ENCODE data around the gene HMCN1.

HMCN1 gene

GRCh38 chr1:186104459-186104858, 370.3 kb downstream of the HMCN1 start:
- no peaks in the 10 kb centered on the region for H3K27me3 ChIP-seq (ENCODE audit: insufficient read depth, poor library complexity, severe bottlenecking)
- ATAC-seq (ENCODE audit: low read depth) (no peak), DNase-seq (ENCODE audit: low spot score) (no peak)
- no peak for TF ChIP-seq CTCF (IDR thresholded peaks at IDR 0.05; ENCODE audit: poor library complexity, severe bottlenecking)
- H3K36me3 ChIP-seq (ENCODE audit: low read depth) = no peaks in the 10 kb centered on the region
- no peaks in the 10 kb centered on the region for H3K9me3 ChIP-seq (ENCODE audit: severe bottlenecking)
- H3K27ac ChIP-seq (ENCODE audit: poor library complexity, severe bottlenecking) = no peak overlapping the region
- H3K4me3 ChIP-seq (ENCODE audit: severe bottlenecking) = no peak overlapping the region
- no peaks in the 10 kb centered on the region for H3K4me1 ChIP-seq (ENCODE audit: insufficient read depth, poor library complexity, severe bottlenecking)

GRCh38 chr1:186112280-186112679, 378.1 kb downstream of the HMCN1 start:
- no peaks in the 10 kb centered on the region for H3K27me3 ChIP-seq (ENCODE audit: insufficient read depth, poor library complexity, severe bottlenecking)
- no peaks in the 10 kb centered on the region for H3K9me3 ChIP-seq (ENCODE audit: severe bottlenecking)
- no peak overlapping the region for H3K4me3 ChIP-seq (ENCODE audit: severe bottlenecking)
- no peaks in the 10 kb centered on the region for H3K36me3 ChIP-seq (ENCODE audit: low read depth)
- ATAC-seq (ENCODE audit: low read depth) = peak; percentile 60; the same call in 1 of the 3 replicates
- no peaks in the 10 kb centered on the region for H3K4me1 ChIP-seq (ENCODE audit: insufficient read depth, poor library complexity, severe bottlenecking)
- H3K27ac ChIP-seq (ENCODE audit: poor library complexity, severe bottlenecking) = no peak overlapping the region
- TF ChIP-seq CTCF (IDR thresholded peaks at IDR 0.05; ENCODE audit: poor library complexity, severe bottlenecking) = no peak
- no peak for DNase-seq (ENCODE audit: low spot score)

DNA sequence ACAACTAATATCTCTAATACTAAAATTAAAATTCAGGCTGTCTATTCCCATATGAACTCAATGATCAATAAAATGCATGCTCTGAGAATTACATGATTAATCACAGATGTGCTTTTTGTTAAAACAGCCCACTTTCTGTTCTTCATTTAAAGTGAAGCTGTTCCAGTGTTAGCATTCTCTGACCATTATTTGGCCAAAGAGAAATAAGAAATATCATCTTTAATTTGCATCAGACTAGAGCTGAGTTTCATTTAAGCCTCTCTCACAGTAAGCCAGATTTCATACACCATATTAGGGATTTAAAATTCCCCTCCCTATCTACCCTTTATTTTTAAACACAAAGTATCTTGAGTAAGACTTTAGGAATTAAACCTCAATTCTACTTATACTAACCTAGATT, 379.3 kb downstream of the HMCN1 start:
- no peak for TF ChIP-seq CTCF (IDR thresholded peaks at IDR 0.05; ENCODE audit: poor library complexity, severe bottlenecking)
- ATAC-seq (ENCODE audit: low read depth) (no peak), DNase-seq (ENCODE audit: low spot score) (no peak)
- H3K4me3 ChIP-seq (ENCODE audit: severe bottlenecking) = no peak overlapping the region
- H3K36me3 ChIP-seq (ENCODE audit: low read depth) = no peaks in the 10 kb centered on the region
- no peak overlapping the region for H3K27ac ChIP-seq (ENCODE audit: poor library complexity, severe bottlenecking)
- no peaks in the 10 kb centered on the region for H3K9me3 ChIP-seq (ENCODE audit: severe bottlenecking)
- no peaks in the 10 kb centered on the region for H3K4me1 ChIP-seq (ENCODE audit: insufficient read depth, poor library complexity, severe bottlenecking)
- H3K27me3 ChIP-seq (ENCODE audit: insufficient read depth, poor library complexity, severe bottlenecking) = no peaks in the 10 kb centered on the region

DNA sequence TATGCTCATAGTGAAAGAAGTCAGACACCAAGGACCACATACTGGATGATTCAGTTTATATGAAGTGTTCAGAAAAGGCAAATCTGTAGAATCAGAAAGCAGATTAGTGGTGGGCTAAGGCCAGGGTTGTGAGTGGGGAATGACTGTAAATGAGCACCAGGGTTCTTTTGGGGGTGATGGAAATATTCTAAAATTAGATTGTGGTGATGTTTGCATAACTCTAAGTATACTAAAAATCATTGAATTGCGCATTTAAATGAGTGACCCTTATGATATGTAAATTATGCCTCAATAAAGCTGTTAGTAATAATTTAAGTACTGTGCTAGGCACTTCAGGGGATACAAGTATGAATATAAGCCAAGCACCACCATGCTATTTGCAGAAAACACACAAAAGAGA, 384.5 kb downstream of the HMCN1 start:
- Histone ChIP-seq H3K36me3 (ENCODE audit: low read depth) (no peaks in the 10 kb centered on the region), H3K9me3 (ENCODE audit: severe bottlenecking) (no peaks in the 10 kb centered on the region), H3K27me3 (ENCODE audit: insufficient read depth, poor library complexity, severe bottlenecking) (no peaks in the 10 kb centered on the region), H3K27ac (ENCODE audit: poor library complexity, severe bottlenecking) (no peak overlapping the region), H3K4me1 (ENCODE audit: insufficient read depth, poor library complexity, severe bottlenecking) (no peaks in the 10 kb centered on the region), H3K4me3 (ENCODE audit: severe bottlenecking) (no peak overlapping the region)
- DNase-seq (ENCODE audit: low spot score) (no peak), ATAC-seq (ENCODE audit: low read depth) (no peak)
- no peak for TF ChIP-seq CTCF (IDR thresholded peaks at IDR 0.05; ENCODE audit: poor library complexity, severe bottlenecking)

GRCh38 chr1:186122837-186123236, 388.6 kb downstream of the HMCN1 start:
- no peaks in the 10 kb centered on the region for H3K9me3 ChIP-seq (ENCODE audit: severe bottlenecking)
- ATAC-seq (ENCODE audit: low read depth) (no peak), DNase-seq (ENCODE audit: low spot score) (no peak)
- no peak overlapping the region for H3K27ac ChIP-seq (ENCODE audit: poor library complexity, severe bottlenecking)
- no peaks in the 10 kb centered on the region for H3K36me3 ChIP-seq (ENCODE audit: low read depth)
- no peaks in the 10 kb centered on the region for H3K4me1 ChIP-seq (ENCODE audit: insufficient read depth, poor library complexity, severe bottlenecking)
- TF ChIP-seq CTCF (IDR thresholded peaks at IDR 0.05; ENCODE audit: poor library complexity, severe bottlenecking) = no peak
- no peak overlapping the region for H3K4me3 ChIP-seq (ENCODE audit: severe bottlenecking)
- H3K27me3 ChIP-seq (ENCODE audit: insufficient read depth, poor library complexity, severe bottlenecking) = no peaks in the 10 kb centered on the region

All from RWPE2 (cell line).